LNCaP clone FGC (cell line): Measurements from ENCODE around the gene SOWAHA.

Source experiments
- DNase-seq: peaks from one replicate; pipeline ENCODE4 v3.0.0-alpha.2; 2011; ENCODE audit warnings: low read depth
- H3K4me3 ChIP-seq: 2 replicates; pipeline ENCODE4 v1.5.1; 2011; ENCODE audit warnings: mild to moderate bottlenecking, low read depth, low read length, control low read depth
- TF ChIP-seq, protein P1 (sequence below): IDR thresholded peaks from 2 replicates; pipeline ENCODE4 v1.5.1; 2012; ENCODE audit warnings: mild to moderate bottlenecking; ENCODE audit not compliant: control insufficient read depth, insufficient read depth; ENCODE audit errors: extremely low read depth

The SOWAHA gene

GRCh38 chr5:132859889-132860437, 46.9 kb downstream of the SOWAHA start:
- no peak overlapping the region for H3K4me3 ChIP-seq
- DNase-seq, result no peak
- TF ChIP-seq, protein P1, sequence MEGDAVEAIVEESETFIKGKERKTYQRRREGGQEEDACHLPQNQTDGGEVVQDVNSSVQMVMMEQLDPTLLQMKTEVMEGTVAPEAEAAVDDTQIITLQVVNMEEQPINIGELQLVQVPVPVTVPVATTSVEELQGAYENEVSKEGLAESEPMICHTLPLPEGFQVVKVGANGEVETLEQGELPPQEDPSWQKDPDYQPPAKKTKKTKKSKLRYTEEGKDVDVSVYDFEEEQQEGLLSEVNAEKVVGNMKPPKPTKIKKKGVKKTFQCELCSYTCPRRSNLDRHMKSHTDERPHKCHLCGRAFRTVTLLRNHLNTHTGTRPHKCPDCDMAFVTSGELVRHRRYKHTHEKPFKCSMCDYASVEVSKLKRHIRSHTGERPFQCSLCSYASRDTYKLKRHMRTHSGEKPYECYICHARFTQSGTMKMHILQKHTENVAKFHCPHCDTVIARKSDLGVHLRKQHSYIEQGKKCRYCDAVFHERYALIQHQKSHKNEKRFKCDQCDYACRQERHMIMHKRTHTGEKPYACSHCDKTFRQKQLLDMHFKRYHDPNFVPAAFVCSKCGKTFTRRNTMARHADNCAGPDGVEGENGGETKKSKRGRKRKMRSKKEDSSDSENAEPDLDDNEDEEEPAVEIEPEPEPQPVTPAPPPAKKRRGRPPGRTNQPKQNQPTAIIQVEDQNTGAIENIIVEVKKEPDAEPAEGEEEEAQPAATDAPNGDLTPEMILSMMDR, result no peak

DNA sequence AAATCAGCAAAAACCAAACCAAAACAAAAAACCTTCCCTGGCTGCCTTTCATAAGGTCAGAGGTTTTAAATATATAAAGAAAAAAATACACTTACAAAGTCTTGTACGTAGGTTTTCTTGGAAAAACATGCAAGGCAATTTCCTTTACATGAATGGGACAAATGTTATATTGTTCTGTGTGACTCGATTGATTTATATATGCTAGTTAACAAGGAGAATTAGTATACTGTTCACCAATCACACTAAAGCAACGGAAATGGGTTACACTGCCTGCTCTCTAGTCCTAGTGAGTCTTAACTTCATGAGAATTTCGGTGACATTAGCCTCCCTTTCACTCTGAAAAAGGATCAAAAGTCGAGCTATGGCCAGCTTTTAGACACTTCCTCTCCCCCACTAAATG, 47.6 kb downstream of the SOWAHA start:
- TF ChIP-seq, protein P1, result no peak
- no peak overlapping the region for H3K4me3 ChIP-seq
- DNase-seq, result no peak

DNA sequence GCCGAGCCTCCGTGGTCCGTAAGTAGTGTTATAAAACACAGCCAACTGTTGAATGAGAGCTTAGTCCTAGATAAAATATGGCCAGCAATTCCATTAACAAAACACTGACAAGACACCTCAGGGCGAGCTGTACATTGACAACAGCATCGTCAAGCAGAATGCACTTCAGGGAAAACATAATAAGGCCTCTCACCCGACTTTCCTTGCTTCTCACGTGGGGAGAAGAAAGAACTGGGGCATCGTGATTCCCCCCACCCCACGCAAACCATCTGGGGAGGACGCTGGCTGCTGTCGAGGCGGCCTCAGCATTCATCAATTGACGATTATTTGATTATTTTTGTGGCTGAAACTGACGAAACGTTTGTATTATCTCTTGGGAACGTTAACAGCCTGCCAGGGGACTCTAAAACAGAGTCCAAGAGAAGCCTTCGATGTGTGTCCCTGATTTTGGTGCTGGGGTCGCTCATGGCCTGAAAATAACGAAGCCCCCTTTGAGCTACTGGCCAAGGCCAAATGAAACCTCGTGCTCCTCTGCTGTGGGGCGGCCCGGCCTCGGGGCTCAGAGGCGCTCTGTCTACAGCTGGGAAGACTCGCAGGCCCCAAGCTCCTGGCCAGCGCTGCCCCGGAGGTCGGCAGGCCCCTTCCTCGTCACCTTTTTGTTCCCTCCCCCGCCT, 52.7 kb downstream of the SOWAHA start:
- DNase-seq, result no peak
- TF ChIP-seq, protein P1, result no peak
- H3K4me3 ChIP-seq, result peak overlapping the region; percentile 95
